K562 (cell line): ENCODE data around the gene DELE1. TPM values are rescaled to one million over a fixed set of nuclear protein-coding genes. Genes with fewer than 3 reads are reported as not detected.
A peak's percentile ranks its signal among the peaks of the same experiment; 100 is the strongest.

Experiments
- ARNT ChIP-seq, 2 experiments: fragments of 450-650 bp; IDR thresholded peaks; 2 replicates each; pipeline ENCODE4 v1.6.1; 2016; ENCODE audit warnings: mild to moderate bottlenecking in 1 of 2
- CCNT2 ChIP-seq: IDR thresholded peaks from 2 replicates; pipeline ENCODE4 v1.6.1; 2011; ENCODE audit warnings: borderline replicate concordance, low read depth, mild to moderate bottlenecking, moderate library complexity, mixed read lengths, low read length; ENCODE audit not compliant: insufficient read length; ENCODE audit errors: extremely low read depth
- JUN ChIP-seq, 2 experiments: sonication (generic) in 1 of 2; formaldehyde crosslinking in 1 of 2; IDR thresholded peaks; 2 replicates each; pipeline versions ENCODE4 v1.6.1 to v1.8.0; 2012 to 2022; ENCODE audit warnings: borderline replicate concordance in 2 of 2, mild to moderate bottlenecking in 2 of 2, improper control_type of control experiment in 1 of 2, low read depth in 1 of 2, low read length in 1 of 2, missing genetic modification reagents in 1 of 2
- MAFK ChIP-seq: IDR thresholded peaks from 2 replicates; pipeline ENCODE4 v1.6.1; 2011; ENCODE audit warnings: low read length, improper control_type of control experiment
- MBD2 ChIP-seq: sonication (generic); IDR thresholded peaks from 2 replicates; pipeline ENCODE4 v1.6.1; 2016; ENCODE audit warnings: low read depth, borderline replicate concordance
- NFE2L1 ChIP-seq: fragments of 450-650 bp; IDR thresholded peaks from 2 replicates; pipeline ENCODE4 v1.6.1; 2016; ENCODE audit warnings: missing genetic modification characterization, low read depth, mild to moderate bottlenecking, missing compliant biosample characterization, moderate library complexity, borderline replicate concordance
- NFIX ChIP-seq: fragments of 250-450 bp; sonication (Bioruptor Pico); IDR thresholded peaks from 2 replicates; pipeline ENCODE4 v1.4.0; 2020; ENCODE audit warnings: low read depth, mild to moderate bottlenecking, moderate library complexity
- NFXL1 ChIP-seq: fragments of 450-650 bp; formaldehyde crosslinking; IDR thresholded peaks from 2 replicates; pipeline ENCODE4 v1.4.0; 2021; ENCODE audit warnings: mild to moderate bottlenecking
- SMARCA5 ChIP-seq: fragments of 450-650 bp; IDR thresholded peaks from 2 replicates; pipeline ENCODE4 v1.6.1; 2016
- SMARCE1 ChIP-seq: fragments of 450-650 bp; IDR thresholded peaks from 2 replicates; pipeline ENCODE4 v1.7.1; 2016; ENCODE audit warnings: mild to moderate bottlenecking
- TCFL5 ChIP-seq: fragments of 250-450 bp; sonication (Bioruptor Pico); conservative IDR thresholded peaks from 2 replicates; pipeline ENCODE4 v1.6.1; 2021; ENCODE audit warnings: mild to moderate bottlenecking, moderate library complexity, matching md5 sums
- ZEB2 ChIP-seq: fragments of 450-650 bp; IDR thresholded peaks from 2 replicates; pipeline ENCODE4 v1.6.1; 2016
- ZNF444 ChIP-seq: fragments of 250-450 bp; sonication (Bioruptor Pico); IDR thresholded peaks from 2 replicates; pipeline ENCODE4 v1.4.0; 2020; ENCODE audit warnings: mild to moderate bottlenecking, moderate library complexity
- ZNF583 ChIP-seq: fragments of 250-450 bp; sonication (Bioruptor Pico); IDR thresholded peaks from 2 replicates; pipeline ENCODE4 v1.4.0; 2020
- ZNF79 ChIP-seq: fragments of 250-450 bp; sonication (Bioruptor Pico); IDR thresholded peaks from 2 replicates; pipeline ENCODE4 v1.4.0; 2020; ENCODE audit warnings: low read depth, mild to moderate bottlenecking, moderate library complexity
- polyA plus RNA-seq, 8 experiments: library from polyadenylated mRNA; depleted of rRNA in 4 of 8; stranded (reverse) in 5 of 8; unstranded in 3 of 8; fragments of >200 nt; fragmentation: Nextera tagmentation in 2 of 8; fragmentation: Illumina TruSeq in 1 of 8; extraction: Ambion mirVana in 2 of 8; extraction: Trizol in 1 of 8; gene quantifications; 2 replicates each; pipeline versions ENCODE4 v1.2.1 to v1.2.3, GENCODE V29; 2011 to 2014; ENCODE audit warnings: inconsistent platforms in 1 of 8, missing spikeins in 1 of 8
- total RNA-seq, 7 experiments: library from RNA; depleted of rRNA in 6 of 7; stranded (reverse); fragments of >200 nt in 6 of 7; fragmentation: Illumina TruSeq in 2 of 7; extraction: Trizol in 2 of 7; gene quantifications; 2 replicates each; pipeline versions ENCODE4 v1.2.1 to v1.2.3, GENCODE V29; 2011 to 2021; ENCODE audit warnings: low replicate concordance in 1 of 7
- TF ChIP-seq, protein P1 (sequence below): fragments of 450-650 bp; IDR thresholded peaks from 2 replicates; pipeline ENCODE4 v1.6.1; 2014; ENCODE audit warnings: low read depth, mild to moderate bottlenecking, moderate library complexity, borderline replicate concordance
- TF ChIP-seq, protein P2 (sequence below): fragments of 250-450 bp; sonication (Bioruptor Pico); IDR thresholded peaks from 2 replicates; pipeline ENCODE4 v1.6.1; 2021; ENCODE audit warnings: mild to moderate bottlenecking
- TF ChIP-seq, protein P3 (sequence below): IDR thresholded peaks from 2 replicates; pipeline ENCODE4 v1.6.1; 2016; ENCODE audit warnings: missing genetic modification characterization, missing compliant biosample characterization
- TF ChIP-seq, protein P4 (sequence below): fragments of 150-350 bp; IDR thresholded peaks from 2 replicates; pipeline ENCODE4 v1.6.1; 2014; ENCODE audit warnings: low read depth, mild to moderate bottlenecking, low read length, borderline replicate concordance

Gene DELE1
- total and polyA plus RNA-seq, 9 of the 15 experiments (the other 6 are each of a cell fraction or from before 2014, with no cell fraction given) = 16.6 to 74.4 (median 49.8) TPM

DNA sequence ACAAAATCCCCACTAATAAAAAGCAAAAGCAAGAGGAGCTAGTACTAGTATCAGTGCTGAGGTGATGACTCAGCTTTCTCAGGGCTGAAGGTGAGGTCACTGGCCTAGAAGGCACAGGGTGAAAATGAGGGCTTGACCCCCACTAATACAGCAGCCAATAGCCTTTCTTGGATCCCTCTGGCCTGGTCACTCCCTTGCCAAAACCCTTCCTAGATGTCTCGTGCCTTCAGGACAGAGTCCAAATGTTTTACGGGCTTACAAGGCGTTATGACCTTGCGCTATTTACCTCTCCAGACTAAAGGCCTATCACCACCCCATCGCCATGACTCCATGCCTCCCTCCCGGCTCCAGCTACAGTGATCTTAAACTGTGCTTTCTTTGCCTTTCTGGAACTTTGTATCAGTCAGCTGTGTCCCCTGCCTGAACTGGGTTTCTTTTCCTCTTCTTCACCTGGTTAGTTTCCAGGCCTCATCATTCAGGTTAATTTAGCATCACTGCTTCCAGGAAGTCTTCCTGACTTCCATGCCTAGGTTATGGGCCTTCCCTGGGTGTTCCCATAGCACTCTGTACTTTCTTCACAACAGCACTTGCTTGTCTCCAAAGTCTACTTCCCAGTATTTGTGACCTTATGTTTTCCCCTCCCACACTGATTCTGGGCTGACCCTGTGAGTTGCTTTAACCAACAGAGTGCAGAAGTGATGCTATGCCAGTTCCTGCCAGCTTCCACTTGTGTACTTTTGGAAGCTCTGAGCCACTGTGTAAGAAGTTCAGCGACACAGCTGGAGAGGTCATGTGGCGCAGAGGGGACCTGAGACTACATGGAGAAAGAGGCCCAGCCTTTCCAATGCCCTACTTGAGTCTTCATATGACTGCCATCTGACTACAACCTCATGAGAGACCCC, 4.2 kb upstream of the DELE1 start (continued):
- TF ChIP-seq MBD2 (peak; percentile 29; the same call in 1 of the 2 replicates), ARNT (IDR thresholded peaks at IDR 0.05) (no peak), ZNF79 (CRISPR knock-in tag) (no peak), ZNF444 (CRISPR knock-in tag) (no peak), ZEB2 (no peak; the same call in 1 of the 2 replicates), NFE2L1 (peak; percentile 72), SMARCE1 (peak; percentile 74; the same call in 1 of the 2 replicates), NFXL1 (CRISPR knock-in tag) (no peak), ZNF583 (CRISPR knock-in tag) (0 out of 2 replicates have a peak, but pooled peaks have one; percentile 43), JUN (IDR thresholded peaks at IDR 0.05; ENCODE audit: borderline replicate concordance, low read depth, low read length) (peak; percentile 81), JUN (CRISPR knock-in tag; IDR thresholded peaks at IDR 0.05; ENCODE audit: borderline replicate concordance) (no peak), NFIX (CRISPR knock-in tag) (no peak), MAFK (peak; percentile 88), CCNT2 (no peak), TCFL5 (CRISPR knock-in tag) (no peak), SMARCA5 (0 out of 2 replicates have a peak, but pooled peaks have one; percentile 24)
- TF ChIP-seq, protein P1, sequence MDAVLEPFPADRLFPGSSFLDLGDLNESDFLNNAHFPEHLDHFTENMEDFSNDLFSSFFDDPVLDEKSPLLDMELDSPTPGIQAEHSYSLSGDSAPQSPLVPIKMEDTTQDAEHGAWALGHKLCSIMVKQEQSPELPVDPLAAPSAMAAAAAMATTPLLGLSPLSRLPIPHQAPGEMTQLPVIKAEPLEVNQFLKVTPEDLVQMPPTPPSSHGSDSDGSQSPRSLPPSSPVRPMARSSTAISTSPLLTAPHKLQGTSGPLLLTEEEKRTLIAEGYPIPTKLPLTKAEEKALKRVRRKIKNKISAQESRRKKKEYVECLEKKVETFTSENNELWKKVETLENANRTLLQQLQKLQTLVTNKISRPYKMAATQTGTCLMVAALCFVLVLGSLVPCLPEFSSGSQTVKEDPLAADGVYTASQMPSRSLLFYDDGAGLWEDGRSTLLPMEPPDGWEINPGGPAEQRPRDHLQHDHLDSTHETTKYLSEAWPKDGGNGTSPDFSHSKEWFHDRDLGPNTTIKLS = no peak
- TF ChIP-seq, protein P2, sequence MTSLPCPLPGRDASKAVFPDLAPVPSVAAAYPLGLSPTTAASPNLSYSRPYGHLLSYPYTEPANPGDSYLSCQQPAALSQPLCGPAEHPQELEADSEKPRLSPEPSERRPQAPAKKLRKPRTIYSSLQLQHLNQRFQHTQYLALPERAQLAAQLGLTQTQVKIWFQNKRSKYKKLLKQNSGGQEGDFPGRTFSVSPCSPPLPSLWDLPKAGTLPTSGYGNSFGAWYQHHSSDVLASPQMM (CRISPR knock-in tag) = no peak
- TF ChIP-seq, protein P3, sequence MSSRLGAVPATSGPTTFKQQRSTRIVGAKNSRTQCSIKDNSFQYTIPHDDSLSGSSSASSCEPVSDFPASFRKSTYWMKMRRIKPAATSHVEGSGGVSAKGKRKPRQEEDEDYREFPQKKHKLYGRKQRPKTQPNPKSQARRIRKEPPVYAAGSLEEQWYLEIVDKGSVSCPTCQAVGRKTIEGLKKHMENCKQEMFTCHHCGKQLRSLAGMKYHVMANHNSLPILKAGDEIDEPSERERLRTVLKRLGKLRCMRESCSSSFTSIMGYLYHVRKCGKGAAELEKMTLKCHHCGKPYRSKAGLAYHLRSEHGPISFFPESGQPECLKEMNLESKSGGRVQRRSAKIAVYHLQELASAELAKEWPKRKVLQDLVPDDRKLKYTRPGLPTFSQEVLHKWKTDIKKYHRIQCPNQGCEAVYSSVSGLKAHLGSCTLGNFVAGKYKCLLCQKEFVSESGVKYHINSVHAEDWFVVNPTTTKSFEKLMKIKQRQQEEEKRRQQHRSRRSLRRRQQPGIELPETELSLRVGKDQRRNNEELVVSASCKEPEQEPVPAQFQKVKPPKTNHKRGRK (tag) = no peak
- TF ChIP-seq, protein P4, sequence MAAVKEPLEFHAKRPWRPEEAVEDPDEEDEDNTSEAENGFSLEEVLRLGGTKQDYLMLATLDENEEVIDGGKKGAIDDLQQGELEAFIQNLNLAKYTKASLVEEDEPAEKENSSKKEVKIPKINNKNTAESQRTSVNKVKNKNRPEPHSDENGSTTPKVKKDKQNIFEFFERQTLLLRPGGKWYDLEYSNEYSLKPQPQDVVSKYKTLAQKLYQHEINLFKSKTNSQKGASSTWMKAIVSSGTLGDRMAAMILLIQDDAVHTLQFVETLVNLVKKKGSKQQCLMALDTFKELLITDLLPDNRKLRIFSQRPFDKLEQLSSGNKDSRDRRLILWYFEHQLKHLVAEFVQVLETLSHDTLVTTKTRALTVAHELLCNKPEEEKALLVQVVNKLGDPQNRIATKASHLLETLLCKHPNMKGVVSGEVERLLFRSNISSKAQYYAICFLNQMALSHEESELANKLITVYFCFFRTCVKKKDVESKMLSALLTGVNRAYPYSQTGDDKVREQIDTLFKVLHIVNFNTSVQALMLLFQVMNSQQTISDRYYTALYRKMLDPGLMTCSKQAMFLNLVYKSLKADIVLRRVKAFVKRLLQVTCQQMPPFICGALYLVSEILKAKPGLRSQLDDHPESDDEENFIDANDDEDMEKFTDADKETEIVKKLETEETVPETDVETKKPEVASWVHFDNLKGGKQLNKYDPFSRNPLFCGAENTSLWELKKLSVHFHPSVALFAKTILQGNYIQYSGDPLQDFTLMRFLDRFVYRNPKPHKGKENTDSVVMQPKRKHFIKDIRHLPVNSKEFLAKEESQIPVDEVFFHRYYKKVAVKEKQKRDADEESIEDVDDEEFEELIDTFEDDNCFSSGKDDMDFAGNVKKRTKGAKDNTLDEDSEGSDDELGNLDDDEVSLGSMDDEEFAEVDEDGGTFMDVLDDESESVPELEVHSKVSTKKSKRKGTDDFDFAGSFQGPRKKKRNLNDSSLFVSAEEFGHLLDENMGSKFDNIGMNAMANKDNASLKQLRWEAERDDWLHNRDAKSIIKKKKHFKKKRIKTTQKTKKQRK = no peak
